HAP-1 (cell line): ENCODE data around the gene STPG1.
"Not testable (repeated sequence)": the region's sequence is repeated elsewhere in the genome, so short reads cannot be mapped to it uniquely, and the experiment has no call there.

Experiments used
- DNase-seq, 2 experiments: peaks; one replicate each; pipeline ENCODE4 v3.0.0-alpha.2; 2016 to 2020; ENCODE audit warnings: low spot score in 2 of 2
- H3K27me3 ChIP-seq: fragments of 250-450 bp; sonication (Bioruptor Pico); 2 replicates; pipeline ENCODE4 v1.5.1; 2020; ENCODE audit warnings: low read depth, mild to moderate bottlenecking, moderate library complexity
- H3K36me3 ChIP-seq: fragments of 250-450 bp; sonication (Bioruptor Pico); replicated peaks from 2 replicates; pipeline ENCODE4 v1.5.1; 2020; ENCODE audit warnings: mild to moderate bottlenecking
- H3K4me1 ChIP-seq: fragments of 250-450 bp; sonication (Bioruptor Pico); 2 replicates; pipeline ENCODE4 v1.5.1; 2020; ENCODE audit warnings: mild to moderate bottlenecking
- H3K4me3 ChIP-seq: fragments of 250-450 bp; sonication (Bioruptor Pico); 2 replicates; pipeline ENCODE4 v1.5.1; 2020; ENCODE audit warnings: mild to moderate bottlenecking, moderate library complexity
- H3K9me3 ChIP-seq: fragments of 250-450 bp; sonication (Bioruptor Pico); 2 replicates; pipeline ENCODE4 v1.5.1; 2020; ENCODE audit warnings: mild to moderate bottlenecking, moderate library complexity
- in situ Hi-C: fragments of 300-500 bp; cut with MboI; formaldehyde crosslinking; loops from 3 replicates; pipeline ENCODE4 v1.14.3; 2020; ENCODE audit warnings: low sequenced_read_pairs, inconsistent platforms, mixed read lengths

The STPG1 gene

GRCh38 chr1:24413350-24414163, at the start of gene STPG1:
Gene STPG1 (minus strand): TSS chr1:24413782. CDS start chr1:24401388, 12,394 bp downstream.
- H3K9me3 ChIP-seq: no peaks in the 10 kb centered on the region
- in situ Hi-C loops: no loop called here
- H3K4me3 ChIP-seq: peak within 1 kb of the TSS; percentile 68
- no peaks in the 10 kb centered on the region for H3K27me3 ChIP-seq
- peak; percentile 81 to 89 for DNase-seq
- peaks cover 13% of the 10 kb centered on the region for H3K4me1 ChIP-seq
- 0 out of 2 replicates have a peak, but pooled peaks cover 2% of the 10 kb centered on the region for H3K36me3 ChIP-seq

GRCh38 chr1:24462128-24462527, 48.5 kb upstream of the STPG1 start:
- H3K9me3 ChIP-seq, DNase-seq, H3K36me3 ChIP-seq, in situ Hi-C loops, H3K4me3 ChIP-seq, H3K4me1 ChIP-seq, H3K27me3 ChIP-seq: not testable (repeated sequence)

- H3K4me1 ChIP-seq: peaks cover 10% of the 10 kb centered on the region
- no peaks in the 10 kb centered on the region for H3K9me3 ChIP-seq
- no peak overlapping the region for H3K4me3 ChIP-seq
- DNase-seq: no peak
- no peaks in the 10 kb centered on the region; the same call in 1 of the 2 replicates for H3K36me3 ChIP-seq
- in situ Hi-C loops: no loop called here
- H3K27me3 ChIP-seq: no peaks in the 10 kb centered on the region
These were observed 46.1 kb upstream of the STPG1 start for GRCh38 chr1:24459551-24460266.

GRCh38 chr1:24457866-24458265, 44.3 kb upstream of the STPG1 start:
- H3K4me1 ChIP-seq: no peaks in the 10 kb centered on the region
- no peaks in the 10 kb centered on the region for H3K9me3 ChIP-seq
- DNase-seq: no peak
- no peaks in the 10 kb centered on the region; the same call in 1 of the 2 replicates for H3K36me3 ChIP-seq
- H3K4me3 ChIP-seq: no peak overlapping the region
- no peaks in the 10 kb centered on the region for H3K27me3 ChIP-seq
- in situ Hi-C loops: no loop called here

- Histone ChIP-seq H3K4me1 (no peaks in the 10 kb centered on the region), H3K27me3 (no peaks in the 10 kb centered on the region), H3K9me3 (no peaks in the 10 kb centered on the region), H3K36me3 (no peaks in the 10 kb centered on the region), H3K4me3 (no peak overlapping the region)
- in situ Hi-C loops: no loop called here
- no peak for DNase-seq
These were observed 41.7 kb upstream of the STPG1 start for GRCh38 chr1:24455272-24455671.

GRCh38 chr1:24454673-24455072, 41.1 kb upstream of the STPG1 start:
- in situ Hi-C loops: no loop called here
- Histone ChIP-seq H3K27me3 (no peaks in the 10 kb centered on the region), H3K9me3 (no peaks in the 10 kb centered on the region), H3K36me3 (peaks cover 1% of the 10 kb centered on the region; the same call in 1 of the 2 replicates), H3K4me1 (no peaks in the 10 kb centered on the region), H3K4me3 (no peak overlapping the region)
- no peak for DNase-seq

- in situ Hi-C loops: no loop called here
- no peak for DNase-seq
- H3K9me3 ChIP-seq: no peaks in the 10 kb centered on the region
- peaks cover 2% of the 10 kb centered on the region; the same call in 1 of the 2 replicates for H3K36me3 ChIP-seq
- no peaks in the 10 kb centered on the region for H3K4me1 ChIP-seq
- H3K27me3 ChIP-seq: no peaks in the 10 kb centered on the region
- H3K4me3 ChIP-seq: no peak overlapping the region
These were observed 39.4 kb upstream of the STPG1 start for GRCh38 chr1:24452922-24453485.

- H3K36me3 ChIP-seq: peaks cover 2% of the 10 kb centered on the region; the same call in 1 of the 2 replicates
- no peaks in the 10 kb centered on the region for H3K4me1 ChIP-seq
- H3K4me3 ChIP-seq: no peak overlapping the region
- H3K9me3 ChIP-seq: no peaks in the 10 kb centered on the region
- H3K27me3 ChIP-seq: no peaks in the 10 kb centered on the region
- in situ Hi-C loops: no loop called here
- DNase-seq: no peak
These were observed 38.2 kb upstream of the STPG1 start for GRCh38 chr1:24451746-24452145.

GRCh38 chr1:24450857-24451397, 37.3 kb upstream of the STPG1 start:
- no peaks in the 10 kb centered on the region for H3K27me3 ChIP-seq
- H3K9me3 ChIP-seq: no peaks in the 10 kb centered on the region
- H3K36me3 ChIP-seq: peaks cover 2% of the 10 kb centered on the region; the same call in 1 of the 2 replicates
- H3K4me3 ChIP-seq: no peak overlapping the region
- no peaks in the 10 kb centered on the region for H3K4me1 ChIP-seq
- DNase-seq: no peak
- in situ Hi-C loops: no loop called here

GRCh38 chr1:24450316-24450715, 36.7 kb upstream of the STPG1 start:
- no peak overlapping the region for H3K4me3 ChIP-seq
- H3K36me3 ChIP-seq: peaks cover 2% of the 10 kb centered on the region; the same call in 1 of the 2 replicates
- no peaks in the 10 kb centered on the region for H3K4me1 ChIP-seq
- H3K27me3 ChIP-seq: no peaks in the 10 kb centered on the region
- no peaks in the 10 kb centered on the region for H3K9me3 ChIP-seq
- DNase-seq: no peak
- in situ Hi-C loops: no loop called here

GRCh38 chr1:24446446-24446845, 32.9 kb upstream of the STPG1 start:
- in situ Hi-C loops, DNase-seq, H3K36me3 ChIP-seq, H3K9me3 ChIP-seq, H3K27me3 ChIP-seq, H3K4me3 ChIP-seq: not testable (repeated sequence)
- peaks cover 13% of the 10 kb centered on the region for H3K4me1 ChIP-seq

- in situ Hi-C loops: no loop called here
- peak; percentile 45 to 51 for DNase-seq
- Histone ChIP-seq H3K4me1 (peaks cover 25% of the 10 kb centered on the region), H3K27me3 (no peaks in the 10 kb centered on the region), H3K9me3 (no peaks in the 10 kb centered on the region), H3K36me3 (no peaks in the 10 kb centered on the region; the same call in 1 of the 2 replicates), H3K4me3 (no peak overlapping the region)
These were observed 29.7 kb upstream of the STPG1 start for GRCh38 chr1:24443241-24443656.

- DNase-seq: peak in 1 of 2 experiments; percentile 26
- no peaks in the 10 kb centered on the region for H3K27me3 ChIP-seq
These were observed 29.2 kb upstream of the STPG1 start for GRCh38 chr1:24442764-24443163.

More at GRCh38 chr1:24442764-24443163, 29.2 kb upstream of the STPG1 start:
- H3K4me1 ChIP-seq: peaks cover 26% of the 10 kb centered on the region
- H3K9me3 ChIP-seq: no peaks in the 10 kb centered on the region
- no peaks in the 10 kb centered on the region; the same call in 1 of the 2 replicates for H3K36me3 ChIP-seq
- in situ Hi-C loops: no loop called here
- H3K4me3 ChIP-seq: no peak overlapping the region
